Measurements from ENCODE around the gene YBX1. TPM values are rescaled to one million over a fixed set of nuclear protein-coding genes. Genes with fewer than 3 reads are reported as not detected.

YBX1 gene
- total and polyA plus RNA-seq, 2 of the 13 experiments (the other 11 are each of a cell fraction or from before 2014, with no cell fraction given): 339 to 628 TPM

GRCh38 chr1:42743317-42744147 is 61.3 kb downstream of the YBX1 start:
- no peak for FAIRE-seq
- Histone ChIP-seq H3K4me3 (replicated peaks in 1 of 3; ENCODE audit: insufficient read depth in 1 of 3, low read depth in 2 of 3, low read length in 3 of 3) (no peak overlapping the region), H3K27ac (ENCODE audit: extremely low read length, insufficient read depth, low read length) (no peak overlapping the region), H3K4me1 (ENCODE audit: insufficient read depth, low read length) (peaks cover 50% of the 10 kb centered on the region), H3K4me2 (ENCODE audit: low read depth, low read length) (no peak overlapping the region), H3K36me3 (replicated peaks in 1 of 2; ENCODE audit: control insufficient read depth in 1 of 2, insufficient read depth in 2 of 2, low read length in 2 of 2) (peaks cover 9 to 25% of the 10 kb centered on the region in 2 experiments; a peak in 3 of 5 replicates), H3K79me2 (ENCODE audit: insufficient read depth, low read length) (no peaks in the 10 kb centered on the region), H3K27me3 (ENCODE audit: control insufficient read depth in 1 of 2, insufficient read depth in 2 of 2, low read length in 2 of 2) (no peaks in the 10 kb centered on the region), H3K9ac (ENCODE audit: insufficient read depth, low read depth, low read length) (no peak overlapping the region), H4K20me1 (ENCODE audit: insufficient read depth, low read length) (no peaks in the 10 kb centered on the region), H3K9me3 (ENCODE audit: low read length) (no peaks in the 10 kb centered on the region), H2AFZ (ENCODE audit: low read length) (no peak overlapping the region)
- no peak for DNase-seq (ENCODE audit: low spot score)
- BruUV-seq (replicated peaks): no TSS peak
- in situ Hi-C loops (cut with HindIII; ENCODE audit: extremely low pct_ligation_motif_present, low pct_unique_long_range_greater_than_20kb): loop anchor here (10.0 to 25.0 kb wide), 2 partner anchors 406 to 599 kb away; partner anchors contain the start of gene FOXJ3
- intact Hi-C loops (cut with micrococcal nuclease; ENCODE audit: unreplicated experiment): loop anchor here (5.0 to 10.0 kb wide), 2 partner anchors 166 to 409 kb away; partner anchors contain the start of gene FOXJ3
- WGBS (ENCODE audit: low lambda C conversion rate): 82% methylated on average over 21 of the region's 21 CpGs
- ChIA-PET CTCF (ENCODE audit: low intra/inter-chr PET ratio, low total read pairs) (no interaction called here), POLR2A (interaction anchor here (1.3 kb wide), 1 partner anchor 61 kb away, joined by 4 read pairs; the partner anchor contains the start of gene YBX1)
- no peak for ATAC-seq
- TF ChIP-seq ZGPAT (CRISPR knock-in tag; IDR thresholded peaks at IDR 0.05): no peak

- WGBS (ENCODE audit: low lambda C conversion rate): 73% methylated on average over 9 of the region's 9 CpGs
- ChIA-PET POLR2A (no interaction called here), CTCF (ENCODE audit: low intra/inter-chr PET ratio, low total read pairs) (no interaction called here)
- no peak for DNase-seq (ENCODE audit: low spot score)
- H3K79me2 ChIP-seq (ENCODE audit: insufficient read depth, low read length): no peaks in the 10 kb centered on the region
- H3K9me3 ChIP-seq (ENCODE audit: low read length): no peaks in the 10 kb centered on the region
- ATAC-seq: no peak
- in situ Hi-C loops (cut with HindIII; ENCODE audit: extremely low pct_ligation_motif_present, low pct_unique_long_range_greater_than_20kb): loop anchor here (10.0 to 25.0 kb wide), 2 partner anchors 407 to 599 kb away; partner anchors contain the start of gene FOXJ3
- intact Hi-C loops (cut with micrococcal nuclease; ENCODE audit: unreplicated experiment): loop anchor here (5.0 to 10.0 kb wide), 2 partner anchors 167 to 409 kb away; partner anchors contain the start of gene FOXJ3
- no peaks in the 10 kb centered on the region for H4K20me1 ChIP-seq (ENCODE audit: insufficient read depth, low read length)
- H3K27ac ChIP-seq (ENCODE audit: extremely low read length, insufficient read depth, low read length): no peak overlapping the region
- no peak overlapping the region for H2AFZ ChIP-seq (ENCODE audit: low read length)
- H3K4me2 ChIP-seq (ENCODE audit: low read depth, low read length): no peak overlapping the region
- peaks cover 9 to 29% of the 10 kb centered on the region in 2 experiments; a peak in 3 of 5 replicates for H3K36me3 ChIP-seq (replicated peaks in 1 of 2; ENCODE audit: control insufficient read depth in 1 of 2, insufficient read depth in 2 of 2, low read length in 2 of 2)
- peaks cover 44% of the 10 kb centered on the region for H3K4me1 ChIP-seq (ENCODE audit: insufficient read depth, low read length)
- H3K27me3 ChIP-seq (ENCODE audit: control insufficient read depth in 1 of 2, insufficient read depth in 2 of 2, low read length in 2 of 2): no peaks in the 10 kb centered on the region
- no TSS peak for BruUV-seq (replicated peaks)
- H3K4me3 ChIP-seq (replicated peaks in 1 of 3; ENCODE audit: insufficient read depth in 1 of 3, low read depth in 2 of 3, low read length in 3 of 3): no peak overlapping the region
- FAIRE-seq: no peak
- H3K9ac ChIP-seq (ENCODE audit: insufficient read depth, low read depth, low read length): no peak overlapping the region
- TF ChIP-seq SAP130 (CRISPR knock-in tag; IDR thresholded peaks at IDR 0.05; ENCODE audit: low read depth) (peak; percentile 22; the same call in 1 of the 2 replicates), ZBTB33 (CRISPR knock-in tag; IDR thresholded peaks at IDR 0.05) (peak; percentile 96), SKI (IDR thresholded peaks at IDR 0.05; ENCODE audit: partially characterized antibody) (no peak), ZNF775 (CRISPR knock-in tag; IDR thresholded peaks at IDR 0.05; ENCODE audit: borderline replicate concordance) (no peak), ZBTB4 (CRISPR knock-in tag; IDR thresholded peaks at IDR 0.05; ENCODE audit: borderline replicate concordance) (peak; percentile 31; the same call in 1 of the 2 replicates), MED1 (CRISPR knock-in tag; IDR thresholded peaks at IDR 0.05) (0 out of 2 replicates have a peak, but pooled peaks have one; percentile 16), HNF4A (CRISPR knock-in tag; IDR thresholded peaks at IDR 0.05) (peak; percentile 40)
These were observed 61.9 kb downstream of the YBX1 start for GRCh38 chr1:42744148-42744413.

Measured in HepG2 (cell line).